DND-41 (cell line): ENCODE data around the gene NUTF2.
A peak's percentile ranks its signal among the peaks of the same experiment; 100 is the strongest.
"Not testable (repeated sequence)": the region's sequence is repeated elsewhere in the genome, so short reads cannot be mapped to it uniquely, and the experiment has no call there.

ENCODE experiments used
- ATAC-seq: fragments of 200-7000 bp; cut with Tn5 transposase; 3 replicates; pipeline ENCODE4 v1.9.1; 2021; ENCODE audit warnings: low read depth; ENCODE audit not compliant: insufficient read depth
- DNase-seq: peaks from one replicate; pipeline ENCODE4 v3.0.0-alpha.2; 2020
- H2AFZ ChIP-seq: 2 replicates; pipeline ENCODE4 v1.6.0; 2012; ENCODE audit warnings: low read depth, low read length
- H3K27ac ChIP-seq: 2 replicates; pipeline ENCODE4 v1.5.1; 2012; ENCODE audit warnings: low read length, inconsistent platforms
- H3K27me3 ChIP-seq: fragments of 200-600 bp; sonication (generic); 2 replicates; pipeline ENCODE4 v1.6.0; 2012; ENCODE audit warnings: low read length, mild to moderate bottlenecking, inconsistent platforms; ENCODE audit not compliant: insufficient read depth, poor library complexity
- H3K36me3 ChIP-seq: 2 replicates; pipeline ENCODE4 v1.5.1; 2012; ENCODE audit warnings: low read length, inconsistent platforms; ENCODE audit not compliant: insufficient read depth
- H3K4me1 ChIP-seq: 2 replicates; pipeline ENCODE4 v1.5.1; 2012; ENCODE audit warnings: mild to moderate bottlenecking, low read length; ENCODE audit not compliant: insufficient read depth
- H3K4me2 ChIP-seq: 2 replicates; pipeline ENCODE4 v1.6.0; 2012; ENCODE audit warnings: mild to moderate bottlenecking, moderate library complexity, low read length, inconsistent platforms; ENCODE audit not compliant: insufficient read depth
- H3K4me3 ChIP-seq, 2 experiments: fragments of 200-600 bp in 1 of 2; shearing (Covaris generic) in 1 of 2; 2 replicates each; pipeline ENCODE4 v1.5.1; 2012 to 2016; ENCODE audit warnings: inconsistent platforms in 2 of 2, low read length in 2 of 2, mild to moderate bottlenecking in 2 of 2, low read depth in 1 of 2, moderate library complexity in 1 of 2
- H3K79me2 ChIP-seq: 2 replicates; pipeline ENCODE4 v1.6.0; 2012; ENCODE audit warnings: low read length, inconsistent platforms; ENCODE audit not compliant: insufficient read depth
- H3K9ac ChIP-seq: 2 replicates; pipeline ENCODE4 v1.6.0; 2012; ENCODE audit warnings: low read depth, mild to moderate bottlenecking, inconsistent platforms, low read length, moderate library complexity
- H3K9me3 ChIP-seq: 2 replicates; pipeline ENCODE4 v1.5.1; 2012; ENCODE audit warnings: low read length, moderate library complexity, mild to moderate bottlenecking, inconsistent platforms; ENCODE audit not compliant: insufficient read depth, severe bottlenecking
- H4K20me1 ChIP-seq: 2 replicates; pipeline ENCODE4 v1.6.0; 2012; ENCODE audit warnings: low read length; ENCODE audit not compliant: insufficient read depth
- EZH2 ChIP-seq: IDR thresholded peaks from 3 replicates; pipeline ENCODE4 v1.6.1; 2012; ENCODE audit warnings: borderline replicate concordance, low read depth, mild to moderate bottlenecking, moderate library complexity, low read length, inconsistent platforms; ENCODE audit not compliant: severe bottlenecking
- TF ChIP-seq, protein P1 (sequence below): IDR thresholded peaks from 2 replicates; pipeline ENCODE4 v1.5.1; 2012; ENCODE audit warnings: borderline replicate concordance, low read length, moderate library complexity, mild to moderate bottlenecking; ENCODE audit not compliant: poor library complexity, severe bottlenecking; ENCODE audit errors: extremely low read depth

NUTF2 gene

DNA sequence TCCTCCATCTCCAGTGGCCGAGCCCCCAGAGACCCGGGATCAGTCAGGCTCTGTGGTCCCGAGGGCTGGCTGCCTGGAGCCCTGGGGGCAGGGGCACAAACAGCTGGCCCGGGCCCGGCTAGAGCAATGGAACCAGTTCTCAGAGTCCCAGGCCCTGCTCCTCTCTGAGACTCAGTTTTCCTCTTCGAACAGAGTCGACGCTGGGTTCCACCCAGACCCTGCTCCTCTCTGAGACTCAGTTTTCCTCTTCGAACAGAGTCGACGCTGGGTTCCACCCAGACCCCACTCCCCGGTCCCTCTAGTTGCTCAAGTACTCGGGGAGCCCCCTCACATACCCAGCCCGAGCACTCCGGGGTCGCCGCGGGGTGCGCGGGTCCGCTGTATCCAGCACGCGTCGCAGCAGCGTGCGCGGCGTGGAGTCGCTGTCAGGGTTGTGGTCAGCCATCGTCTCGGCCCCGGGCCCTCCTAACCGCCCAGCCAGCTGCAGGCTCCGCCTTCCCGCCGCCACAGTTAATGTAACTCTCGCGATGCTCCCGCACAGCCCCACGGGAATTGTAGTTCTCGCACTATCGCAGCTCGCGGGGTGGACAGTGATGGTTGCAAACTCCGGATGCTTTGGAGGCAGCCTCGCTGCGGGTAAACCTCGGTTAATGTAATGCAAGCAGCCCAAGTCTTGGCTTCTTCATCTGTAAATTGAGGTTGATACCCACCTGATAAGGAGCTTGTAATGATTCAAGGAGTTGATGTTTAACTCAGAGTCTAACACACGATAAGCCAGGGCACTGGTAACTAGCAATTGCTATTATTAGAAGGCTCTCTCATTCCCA lies 13.1 kb upstream of the NUTF2 start:
- H3K4me1 ChIP-seq = peaks cover 24% of the 10 kb centered on the region
- H3K27me3 ChIP-seq = no peaks in the 10 kb centered on the region
- H3K36me3 ChIP-seq = peaks cover 35% of the 10 kb centered on the region
- H4K20me1 ChIP-seq = no peaks in the 10 kb centered on the region; the same call in 1 of the 2 replicates
- ATAC-seq = peak; percentile 99
- no peaks in the 10 kb centered on the region for H3K9me3 ChIP-seq
- peak overlapping the region; percentile 72 for H3K9ac ChIP-seq
- peak overlapping the region; percentile 73 for H3K27ac ChIP-seq
- DNase-seq = peak; percentile 94
- TF ChIP-seq, protein P1, sequence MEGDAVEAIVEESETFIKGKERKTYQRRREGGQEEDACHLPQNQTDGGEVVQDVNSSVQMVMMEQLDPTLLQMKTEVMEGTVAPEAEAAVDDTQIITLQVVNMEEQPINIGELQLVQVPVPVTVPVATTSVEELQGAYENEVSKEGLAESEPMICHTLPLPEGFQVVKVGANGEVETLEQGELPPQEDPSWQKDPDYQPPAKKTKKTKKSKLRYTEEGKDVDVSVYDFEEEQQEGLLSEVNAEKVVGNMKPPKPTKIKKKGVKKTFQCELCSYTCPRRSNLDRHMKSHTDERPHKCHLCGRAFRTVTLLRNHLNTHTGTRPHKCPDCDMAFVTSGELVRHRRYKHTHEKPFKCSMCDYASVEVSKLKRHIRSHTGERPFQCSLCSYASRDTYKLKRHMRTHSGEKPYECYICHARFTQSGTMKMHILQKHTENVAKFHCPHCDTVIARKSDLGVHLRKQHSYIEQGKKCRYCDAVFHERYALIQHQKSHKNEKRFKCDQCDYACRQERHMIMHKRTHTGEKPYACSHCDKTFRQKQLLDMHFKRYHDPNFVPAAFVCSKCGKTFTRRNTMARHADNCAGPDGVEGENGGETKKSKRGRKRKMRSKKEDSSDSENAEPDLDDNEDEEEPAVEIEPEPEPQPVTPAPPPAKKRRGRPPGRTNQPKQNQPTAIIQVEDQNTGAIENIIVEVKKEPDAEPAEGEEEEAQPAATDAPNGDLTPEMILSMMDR = no peak
- TF ChIP-seq EZH2 = no peak
- H3K4me2 ChIP-seq = peak overlapping the region; percentile 87
- H2AFZ ChIP-seq = peak overlapping the region; percentile 85
- peak overlapping the region; percentile 51 to 76 for H3K4me3 ChIP-seq
- peaks cover 23% of the 10 kb centered on the region for H3K79me2 ChIP-seq

DNA sequence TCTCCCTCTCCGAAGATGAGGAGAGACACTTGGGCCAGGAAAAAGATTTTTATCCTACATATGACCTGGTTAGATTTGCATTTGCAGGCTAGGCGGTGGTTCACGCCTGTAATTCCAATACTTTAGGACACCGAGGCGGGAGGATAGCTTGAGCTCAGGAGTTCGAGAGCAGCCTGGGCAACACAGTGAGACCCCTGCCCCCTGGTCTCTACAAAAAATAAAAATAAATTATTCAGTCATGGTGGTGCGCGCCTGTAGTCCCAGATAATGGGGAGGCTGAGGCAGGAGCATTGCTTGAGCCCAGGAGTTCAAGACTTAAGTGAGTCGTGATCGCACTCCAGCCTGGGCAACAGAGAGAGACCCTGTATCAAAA lies 12.5 kb upstream of the NUTF2 start:
- no peaks in the 10 kb centered on the region for H3K27me3 ChIP-seq
- TF ChIP-seq EZH2 = no peak
- TF ChIP-seq, protein P1 = no peak
- ATAC-seq (no peak; the same call in 2 of the 3 replicates), DNase-seq (no peak)
- peak overlapping the region; percentile 85 for H2AFZ ChIP-seq
- H3K79me2 ChIP-seq = peaks cover 23% of the 10 kb centered on the region
- H3K4me3 ChIP-seq = peak overlapping the region; percentile 51 to 76; a peak in 3 of 4 replicates
- peak overlapping the region; percentile 87 for H3K4me2 ChIP-seq
- H4K20me1 ChIP-seq = no peaks in the 10 kb centered on the region; the same call in 1 of the 2 replicates
- peak overlapping the region; percentile 72 for H3K9ac ChIP-seq
- peaks cover 29% of the 10 kb centered on the region for H3K36me3 ChIP-seq
- H3K9me3 ChIP-seq = no peaks in the 10 kb centered on the region
- H3K4me1 ChIP-seq = peaks cover 24% of the 10 kb centered on the region
- peak overlapping the region; percentile 73 for H3K27ac ChIP-seq

DNA sequence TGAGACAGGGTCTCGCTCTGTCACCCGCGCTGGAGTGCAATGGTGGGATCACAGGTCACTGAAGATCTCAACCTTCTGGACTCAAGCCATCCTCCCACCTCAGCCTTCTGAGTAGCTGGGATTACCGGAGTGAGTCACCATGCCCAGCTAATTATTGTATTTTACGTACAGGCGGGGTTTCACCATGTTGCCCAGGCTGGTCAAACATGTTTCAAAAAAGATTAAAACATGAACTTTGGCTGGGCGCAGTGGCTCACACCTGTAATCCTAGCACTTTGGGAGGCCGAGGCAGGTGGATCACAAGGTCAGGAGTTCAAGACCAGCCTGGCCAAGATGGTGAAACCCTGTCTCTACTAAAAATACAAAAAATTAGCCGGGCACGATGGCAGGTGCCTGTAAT lies 9.5 kb upstream of the NUTF2 start:
- peaks cover 15% of the 10 kb centered on the region for H3K79me2 ChIP-seq
- not testable (repeated sequence) for ATAC-seq, H4K20me1 ChIP-seq

DNA sequence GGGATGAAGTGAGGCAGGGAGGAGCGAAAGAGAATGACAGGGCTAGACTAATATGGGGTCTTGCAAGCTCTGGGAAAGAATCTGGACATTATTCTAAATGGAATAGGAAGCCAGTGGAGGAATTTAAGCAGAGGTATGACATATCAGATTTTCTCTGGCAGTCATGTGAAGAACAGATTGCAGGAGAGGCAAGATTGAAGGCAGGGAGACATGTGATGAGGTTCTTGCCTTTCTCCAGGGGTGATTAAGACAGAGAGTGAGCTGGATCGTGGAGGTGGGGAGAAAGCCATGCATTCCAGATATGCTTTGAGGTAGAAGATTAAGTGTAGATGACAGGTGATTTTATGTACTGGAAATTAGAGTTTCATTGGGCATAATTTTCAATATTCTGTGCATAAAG lies 8.9 kb upstream of the NUTF2 start:
- H3K4me3 ChIP-seq = no peak overlapping the region
- no peak overlapping the region for H3K27ac ChIP-seq
- H3K79me2 ChIP-seq = peaks cover 14% of the 10 kb centered on the region
- no peak overlapping the region for H2AFZ ChIP-seq
- H3K27me3 ChIP-seq = no peaks in the 10 kb centered on the region
- TF ChIP-seq, protein P1 = no peak
- no peak for TF ChIP-seq EZH2
- H3K9ac ChIP-seq = no peak overlapping the region
- no peak for ATAC-seq
- H3K9me3 ChIP-seq = no peaks in the 10 kb centered on the region
- no peak for DNase-seq
- no peaks in the 10 kb centered on the region for H3K36me3 ChIP-seq
- peaks cover 23% of the 10 kb centered on the region for H3K4me1 ChIP-seq
- H4K20me1 ChIP-seq = peaks cover under 1% of the 10 kb centered on the region
- no peak overlapping the region for H3K4me2 ChIP-seq

More for the DNA sequence above, 9.5 kb upstream of the NUTF2 start:
- not testable (repeated sequence) for DNase-seq, H2AFZ ChIP-seq, H3K36me3 ChIP-seq, H3K4me3 ChIP-seq, H3K9ac ChIP-seq, H3K27ac ChIP-seq, H3K9me3 ChIP-seq, H3K4me2 ChIP-seq, H3K27me3 ChIP-seq
- H3K4me1 ChIP-seq = peaks cover 25% of the 10 kb centered on the region
